Measurements from ENCODE around the gene FAM229B. TPM values are rescaled to one million over a fixed set of nuclear protein-coding genes. Genes with fewer than 3 reads are reported as not detected.

The FAM229B gene
- total RNA-seq: 1 to 10 TPM; 7.2 to 8.7 TPM
- 5.5 TPM for polyA plus RNA-seq

- ChIA-PET CTCF (interaction anchor here (0.7 to 2.2 kb wide), 8 partner anchors 8 to 828 kb away, joined by 3 to 14 read pairs (median 4); a partner anchor contains a TSS), POLR2A (interaction anchor here (0.6 to 1.3 kb wide), 5 partner anchors 8 to 1272 kb away, joined by 3 to 6 read pairs (median 4); partner anchors contain the start of genes CDK19 and REV3L)
- Mint-ChIP-seq H3K36me3 (peaks cover 0 to 23% (median 2%) of the 10 kb centered on the region in 3 donors), H3K27me3 (peaks cover 4 to 34% of the 10 kb centered on the region in 2 donors), H3K4me1 (peaks cover 8 to 13% (median 9%) of the 10 kb centered on the region in 3 donors), H3K4me3 (no peak within 1 kb of the TSS), H3K9me3 (peaks cover 0 to 2% (median 0%) of the 10 kb centered on the region in 5 donors), H3K27ac (peak within 1 kb of the TSS in 1 of 8 donors; percentile 82)
- Histone ChIP-seq H3K9me3 (ENCODE audit: low read length) (no peaks in the 10 kb centered on the region), H3K4me3 (ENCODE audit: low read length) (peak within 1 kb of the TSS; percentile 89), H3K4me1 (ENCODE audit: insufficient read depth, low read length) (peaks cover 10% of the 10 kb centered on the region), H3K27ac (ENCODE audit: low read depth, low read length) (peak within 1 kb of the TSS; percentile 92), H3K36me3 (ENCODE audit: insufficient read depth, low read length) (peaks cover 4% of the 10 kb centered on the region), H3K27me3 (ENCODE audit: insufficient read depth, low read length, poor library complexity, severe bottlenecking) (peaks cover 14% of the 10 kb centered on the region)
- DNase-seq: peak; percentile 82 to 96 (median 90)
Observed at GRCh38 chr6:112087136-112087911, at the start of gene FAM229B, which contains the start of gene TUBE1. Gene FAM229B (plus strand): TSS chr6:112087591. CDS start chr6:112099284, 11,693 bp downstream. Gene TUBE1 (minus strand): TSS chr6:112087482. CDS start chr6:112087434, 48 bp downstream.

DNA sequence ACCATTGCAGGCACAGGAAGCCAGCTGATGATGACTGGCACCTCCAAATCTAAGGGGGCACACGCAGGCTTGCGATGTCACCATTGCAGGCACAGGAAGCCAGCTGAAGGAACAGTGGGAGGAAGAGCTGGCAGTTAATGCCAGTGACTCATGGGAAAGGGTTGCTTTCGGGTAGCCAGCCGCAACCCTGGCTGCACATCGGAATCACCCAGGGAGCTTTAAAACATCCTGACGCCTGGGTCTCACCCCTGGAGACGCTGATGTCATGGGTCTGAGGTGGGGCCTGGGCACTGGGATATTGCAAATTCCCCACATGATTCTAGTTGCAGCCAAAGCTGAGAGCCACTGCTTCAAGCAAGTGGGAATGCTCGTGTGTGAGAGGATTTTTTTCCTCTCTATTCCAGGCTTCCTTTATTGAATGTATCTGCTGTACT lies 49.6 kb upstream of the FAM229B start:
- H3K9me3 Mint-ChIP-seq: no peaks in the 10 kb centered on the region
- no peaks in the 10 kb centered on the region for H3K27me3 Mint-ChIP-seq
- peaks cover 0 to 1% (median 0%) of the 10 kb centered on the region in 3 donors for H3K36me3 Mint-ChIP-seq
- H3K36me3 ChIP-seq (ENCODE audit: insufficient read depth, low read length): no peaks in the 10 kb centered on the region
- peaks cover 47% of the 10 kb centered on the region for H3K4me1 ChIP-seq (ENCODE audit: insufficient read depth, low read length)
- DNase-seq: no peak
- ChIA-PET POLR2A (no interaction called here), CTCF (interaction anchor here (8.1 kb wide), 1 partner anchor 10 kb away, joined by 77 read pairs; no protein-coding TSS in a partner anchor)
- H3K4me3 ChIP-seq (ENCODE audit: low read length): no peak overlapping the region
- peak overlapping the region in 1 of 8 donors; percentile 45 for H3K27ac Mint-ChIP-seq
- H3K4me1 Mint-ChIP-seq: peaks cover 13 to 43% (median 41%) of the 10 kb centered on the region in 3 donors
- no peak overlapping the region for H3K27ac ChIP-seq (ENCODE audit: low read depth, low read length)
- no peaks in the 10 kb centered on the region for H3K27me3 ChIP-seq (ENCODE audit: insufficient read depth, low read length, poor library complexity, severe bottlenecking)
- H3K4me3 Mint-ChIP-seq: no peak overlapping the region
- no peaks in the 10 kb centered on the region for H3K9me3 ChIP-seq (ENCODE audit: low read length)

- H3K27ac ChIP-seq (ENCODE audit: low read depth, low read length): no peak overlapping the region
- Mint-ChIP-seq H3K4me3 (no peak overlapping the region), H3K4me1 (peaks cover 14 to 46% (median 43%) of the 10 kb centered on the region in 3 donors), H3K27me3 (no peaks in the 10 kb centered on the region), H3K9me3 (no peaks in the 10 kb centered on the region), H3K36me3 (peaks cover 0 to 1% (median under 1%) of the 10 kb centered on the region in 3 donors), H3K27ac (no peak overlapping the region)
- DNase-seq: no peak
- POLR2A ChIA-PET: no interaction called here
- peaks cover 49% of the 10 kb centered on the region for H3K4me1 ChIP-seq (ENCODE audit: insufficient read depth, low read length)
- H3K9me3 ChIP-seq (ENCODE audit: low read length): no peaks in the 10 kb centered on the region
- no peaks in the 10 kb centered on the region for H3K27me3 ChIP-seq (ENCODE audit: insufficient read depth, low read length, poor library complexity, severe bottlenecking)
- CTCF ChIA-PET: interaction anchor here (1.9 to 8.1 kb wide), 3 partner anchors 11 to 48 kb away, joined by 4 to 77 read pairs (median 5); partner anchors contain the start of genes FAM229B and TUBE1
- no peak overlapping the region for H3K4me3 ChIP-seq (ENCODE audit: low read length)
- H3K36me3 ChIP-seq (ENCODE audit: insufficient read depth, low read length): no peaks in the 10 kb centered on the region
Observed at GRCh38 chr6:112038268-112038667, 49.1 kb upstream of the FAM229B start.

DNA sequence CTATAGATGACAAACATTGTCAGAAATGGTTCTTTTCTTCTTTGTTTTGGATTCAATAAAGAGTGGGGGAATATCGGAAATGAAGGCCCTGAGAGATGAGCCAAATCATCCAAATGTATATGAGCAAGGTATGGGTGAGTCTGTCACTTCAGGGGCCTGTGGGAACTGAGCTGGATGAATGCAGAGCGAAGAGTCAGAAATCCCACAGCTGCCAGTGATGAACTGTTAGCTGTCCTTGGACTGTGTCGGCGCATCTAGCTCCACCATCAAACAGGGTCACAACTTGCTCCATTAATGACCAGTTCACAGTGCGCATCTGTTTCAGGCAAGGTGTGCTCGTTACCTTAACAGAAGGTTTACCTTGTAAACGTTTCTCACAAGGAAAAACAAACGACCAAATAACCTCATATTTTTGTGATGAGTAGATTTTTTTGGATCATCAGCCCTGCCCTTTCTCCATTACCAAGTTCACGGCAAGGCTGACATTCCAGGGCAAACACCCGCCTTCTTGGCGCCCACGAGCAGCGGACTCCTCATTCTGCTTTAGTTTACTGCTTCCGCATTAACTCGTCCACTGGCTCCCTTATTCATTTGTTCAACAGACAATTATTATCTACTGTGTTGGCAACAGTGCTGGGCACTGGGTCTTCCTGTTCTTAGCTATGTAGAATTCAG lies 48.5 kb upstream of the FAM229B start:
- Histone ChIP-seq H3K4me3 (ENCODE audit: low read length) (no peak overlapping the region), H3K9me3 (ENCODE audit: low read length) (no peaks in the 10 kb centered on the region), H3K27me3 (ENCODE audit: insufficient read depth, low read length, poor library complexity, severe bottlenecking) (no peaks in the 10 kb centered on the region), H3K27ac (ENCODE audit: low read depth, low read length) (no peak overlapping the region), H3K36me3 (ENCODE audit: insufficient read depth, low read length) (no peaks in the 10 kb centered on the region), H3K4me1 (ENCODE audit: insufficient read depth, low read length) (peaks cover 44% of the 10 kb centered on the region)
- Mint-ChIP-seq H3K9me3 (no peaks in the 10 kb centered on the region), H3K4me1 (peaks cover 18 to 47% (median 43%) of the 10 kb centered on the region in 3 donors), H3K27ac (no peak overlapping the region), H3K4me3 (no peak overlapping the region), H3K27me3 (no peaks in the 10 kb centered on the region), H3K36me3 (peaks cover 0 to 4% (median 1%) of the 10 kb centered on the region in 3 donors)
- ChIA-PET POLR2A (no interaction called here), CTCF (interaction anchor here (1.9 to 8.1 kb wide), 3 partner anchors 11 to 48 kb away, joined by 4 to 77 read pairs (median 5); partner anchors contain the start of genes FAM229B and TUBE1)
- no peak for DNase-seq

GRCh38 chr6:112039431-112039770 lies 48.0 kb upstream of the FAM229B start:
- POLR2A ChIA-PET: interaction anchor here (1.2 kb wide), 1 partner anchor 11 kb away, joined by 5 read pairs; no protein-coding TSS in a partner anchor
- Histone ChIP-seq H3K36me3 (ENCODE audit: insufficient read depth, low read length) (no peaks in the 10 kb centered on the region), H3K27ac (ENCODE audit: low read depth, low read length) (no peak overlapping the region), H3K9me3 (ENCODE audit: low read length) (no peaks in the 10 kb centered on the region), H3K4me1 (ENCODE audit: insufficient read depth, low read length) (peaks cover 39% of the 10 kb centered on the region), H3K27me3 (ENCODE audit: insufficient read depth, low read length, poor library complexity, severe bottlenecking) (no peaks in the 10 kb centered on the region), H3K4me3 (ENCODE audit: low read length) (no peak overlapping the region)
- peaks cover 18 to 42% (median 38%) of the 10 kb centered on the region in 3 donors for H3K4me1 Mint-ChIP-seq
- CTCF ChIA-PET: interaction anchor here (1.6 to 8.1 kb wide), 5 partner anchors 12 to 330 kb away, joined by 4 to 103 read pairs (median 6); partner anchors contain the start of genes FAM229B and TUBE1
- H3K27ac Mint-ChIP-seq: peak overlapping the region in 1 of 8 donors; percentile 32
- no peak for DNase-seq
- H3K36me3 Mint-ChIP-seq: peaks cover 0 to 4% (median 1%) of the 10 kb centered on the region in 3 donors
- H3K9me3 Mint-ChIP-seq: no peaks in the 10 kb centered on the region
- peak overlapping the region in 1 of 7 donors; percentile 73 for H3K4me3 Mint-ChIP-seq
- H3K27me3 Mint-ChIP-seq: no peaks in the 10 kb centered on the region

DNA sequence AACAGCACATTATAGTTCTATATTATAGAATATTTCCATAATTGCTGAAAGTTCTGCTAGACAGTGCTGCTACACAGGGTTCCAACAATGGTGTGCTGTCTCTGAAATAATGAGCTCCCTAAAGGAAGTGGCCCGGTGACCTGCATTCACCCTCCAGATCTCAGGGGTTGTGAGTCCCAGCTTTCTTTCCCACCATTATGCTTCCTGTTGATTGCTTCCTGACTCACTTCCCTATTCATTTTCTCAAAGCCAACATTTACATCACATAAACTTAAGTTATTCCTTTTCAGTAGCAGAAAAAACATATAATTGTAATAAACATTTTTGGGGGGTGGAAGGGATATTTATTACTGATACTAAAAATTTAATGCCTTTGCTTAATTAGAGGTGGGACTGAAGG lies 46.4 kb upstream of the FAM229B start:
- Histone ChIP-seq H3K27ac (ENCODE audit: low read depth, low read length) (no peak overlapping the region), H3K9me3 (ENCODE audit: low read length) (no peaks in the 10 kb centered on the region), H3K27me3 (ENCODE audit: insufficient read depth, low read length, poor library complexity, severe bottlenecking) (no peaks in the 10 kb centered on the region), H3K4me1 (ENCODE audit: insufficient read depth, low read length) (peaks cover 28% of the 10 kb centered on the region), H3K36me3 (ENCODE audit: insufficient read depth, low read length) (no peaks in the 10 kb centered on the region), H3K4me3 (ENCODE audit: low read length) (no peak overlapping the region)
- Mint-ChIP-seq H3K4me1 (peaks cover 9 to 31% (median 26%) of the 10 kb centered on the region in 3 donors), H3K27me3 (no peaks in the 10 kb centered on the region), H3K27ac (peak overlapping the region in 2 of 8 donors; percentile 8 to 95), H3K9me3 (no peaks in the 10 kb centered on the region), H3K36me3 (peaks cover 0 to 4% (median 1%) of the 10 kb centered on the region in 3 donors), H3K4me3 (no peak overlapping the region)
- ChIA-PET POLR2A (no interaction called here), CTCF (interaction anchor here (1.1 to 8.1 kb wide), 9 partner anchors 13 to 782 kb away, joined by 4 to 103 read pairs (median 44); a partner anchor contains a TSS)
- DNase-seq: no peak

DNA sequence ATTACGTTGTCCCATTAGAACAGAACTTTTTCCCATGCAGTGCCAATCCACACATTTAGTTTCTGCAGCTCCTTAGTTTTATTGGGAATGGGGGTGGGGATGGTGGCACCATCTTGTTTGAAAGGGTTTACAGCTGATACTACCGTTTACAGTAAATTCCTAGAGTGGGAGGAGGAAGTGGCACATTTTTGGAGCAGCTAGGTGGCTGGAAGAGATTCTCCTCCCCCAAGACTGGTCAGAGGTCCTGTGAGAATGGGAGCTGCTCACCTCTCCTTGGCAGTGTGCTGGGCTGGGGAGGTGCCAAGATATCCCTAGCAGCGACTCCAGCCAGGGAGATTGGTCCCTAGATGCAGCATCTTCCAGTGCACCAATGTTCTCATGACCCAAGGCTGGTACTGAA lies 45.9 kb upstream of the FAM229B start:
- Mint-ChIP-seq H3K27ac (peak overlapping the region; percentile 42 to 100 (median 97)), H3K27me3 (no peaks in the 10 kb centered on the region), H3K36me3 (peaks cover 0 to 4% (median 1%) of the 10 kb centered on the region in 3 donors), H3K9me3 (no peaks in the 10 kb centered on the region), H3K4me3 (peak overlapping the region in 4 of 7 donors; percentile 41 to 97 (median 44)), H3K4me1 (peaks cover 9 to 27% (median 23%) of the 10 kb centered on the region in 3 donors)
- H3K9me3 ChIP-seq (ENCODE audit: low read length): no peaks in the 10 kb centered on the region
- no peak overlapping the region for H3K27ac ChIP-seq (ENCODE audit: low read depth, low read length)
- peaks cover 23% of the 10 kb centered on the region for H3K4me1 ChIP-seq (ENCODE audit: insufficient read depth, low read length)
- H3K36me3 ChIP-seq (ENCODE audit: insufficient read depth, low read length): no peaks in the 10 kb centered on the region
- no peaks in the 10 kb centered on the region for H3K27me3 ChIP-seq (ENCODE audit: insufficient read depth, low read length, poor library complexity, severe bottlenecking)
- DNase-seq: no peak
- POLR2A ChIA-PET: no interaction called here
- CTCF ChIA-PET: interaction anchor here (1.1 to 8.1 kb wide), 10 partner anchors 9 to 782 kb away, joined by 4 to 103 read pairs (median 34); a partner anchor contains a TSS
- no peak overlapping the region for H3K4me3 ChIP-seq (ENCODE audit: low read length)
